PFSK-1 (cell line): ENCODE results near the gene MAML2.

Experiments
- FOXP2 ChIP-seq: optimal IDR thresholded peaks from 2 replicates; pipeline ENCODE3; 2011; ENCODE audit warnings: borderline replicate concordance, control low read depth, inconsistent platforms; ENCODE audit not compliant: insufficient read depth; ENCODE audit errors: extremely low read length, extremely low read depth
- POLR2AphosphoS5 ChIP-seq: IDR thresholded peaks from 2 replicates; pipeline ENCODE4 v1.6.1; 2012; ENCODE audit warnings: low read depth, mild to moderate bottlenecking, control low read depth, low read length, moderate library complexity
- REST ChIP-seq, 2 experiments: IDR thresholded peaks; 2 replicates each; pipeline versions ENCODE4 v1.6.1 to v1.8.0; 2011 to 2012; ENCODE audit warnings: low read depth in 2 of 2, low read length in 2 of 2, control low read depth in 1 of 2, inconsistent platforms in 1 of 2, mild to moderate bottlenecking in 1 of 2, moderate library complexity in 1 of 2; ENCODE audit not compliant: insufficient read depth in 1 of 2
- SIN3A ChIP-seq: IDR thresholded peaks from 2 replicates; pipeline ENCODE4 v1.6.1; 2012; ENCODE audit warnings: mild to moderate bottlenecking, low read length, moderate library complexity, borderline replicate concordance; ENCODE audit not compliant: insufficient read depth
- TAF1 ChIP-seq: IDR thresholded peaks from 2 replicates; pipeline ENCODE4 v1.6.1; 2012; ENCODE audit warnings: low read length, control low read depth, borderline replicate concordance; ENCODE audit not compliant: insufficient read depth

Gene MAML2

GRCh38 chr11:96144553-96144952, 198.4 kb downstream of the MAML2 start:
- TF ChIP-seq TAF1 (no peak), REST (IDR thresholded peaks at IDR 0.05; ENCODE audit: insufficient read depth in 1 of 2, low read depth in 2 of 2, low read length in 2 of 2) (no peak), SIN3A (no peak), POLR2AphosphoS5 (no peak), FOXP2 (no peak)

GRCh38 chr11:96143041-96143521, 199.9 kb downstream of the MAML2 start:
- TF ChIP-seq REST (IDR thresholded peaks at IDR 0.05; ENCODE audit: insufficient read depth in 1 of 2, low read depth in 2 of 2, low read length in 2 of 2) (no peak), TAF1 (no peak), POLR2AphosphoS5 (no peak), SIN3A (no peak), FOXP2 (no peak)

- no peak for TF ChIP-seq TAF1
- TF ChIP-seq FOXP2, result no peak
- no peak for TF ChIP-seq REST (IDR thresholded peaks at IDR 0.05; ENCODE audit: insufficient read depth in 1 of 2, low read depth in 2 of 2, low read length in 2 of 2)
- no peak for TF ChIP-seq SIN3A
- TF ChIP-seq POLR2AphosphoS5, result no peak
These were observed 201.4 kb downstream of the MAML2 start for GRCh38 chr11:96141626-96142025.

- TF ChIP-seq FOXP2 (no peak), POLR2AphosphoS5 (no peak), REST (IDR thresholded peaks at IDR 0.05; ENCODE audit: insufficient read depth in 1 of 2, low read depth in 2 of 2, low read length in 2 of 2) (no peak), TAF1 (no peak), SIN3A (no peak)
These were observed 203.3 kb downstream of the MAML2 start for GRCh38 chr11:96139691-96140090.

- TF ChIP-seq FOXP2 (no peak), TAF1 (no peak), POLR2AphosphoS5 (no peak), SIN3A (no peak), REST (IDR thresholded peaks at IDR 0.05; ENCODE audit: insufficient read depth in 1 of 2, low read depth in 2 of 2, low read length in 2 of 2) (no peak)
These were observed 205.6 kb downstream of the MAML2 start for GRCh38 chr11:96137373-96137772.
